H1 (cell line): ENCODE data around the gene GALNT7. TPM values are rescaled to one million over a fixed set of nuclear protein-coding genes. Genes with fewer than 3 reads are reported as not detected.

Experiments used
- CTCF ChIA-PET: fragments of 300-600 bp; sonication (Branson Sonifier 250); formaldehyde crosslinking; loops from one replicate; lab custom pipeline; 2021; ENCODE audit not compliant: partially characterized antibody; lab: Charles Lee
- POLR2A ChIA-PET: fragments of 300-600 bp; sonication (Branson Sonifier 250); formaldehyde crosslinking; loops from one replicate; lab custom pipeline; 2021; ENCODE audit warnings: inconsistent platforms; ENCODE audit not compliant: partially characterized antibody; lab: Charles Lee
- DNase-seq, 2 experiments: peaks; one replicate each; pipeline versions ENCODE4 v3.0.0 to v3.0.0-alpha.2; 2010 to 2022; ENCODE audit warnings: low spot score in 2 of 2, low read depth in 1 of 2, mixed read lengths in 1 of 2
- FAIRE-seq: peaks from 2 replicates; lab custom pipeline; 2011; peaks lifted over from hg19 to GRCh38; lab: Jason Lieb, UNC
- H2AFZ ChIP-seq: 2 replicates; pipeline ENCODE4 v1.8.1; 2012; ENCODE audit warnings: low read length, inconsistent platforms
- H2AK5ac ChIP-seq: 2 replicates; pipeline ENCODE4 v1.6.1; 2013; ENCODE audit warnings: low read depth, low read length
- H2BK120ac ChIP-seq: replicated peaks from 2 replicates; pipeline ENCODE3; 2013; ENCODE audit warnings: low read depth, low read length, inconsistent platforms
- H2BK12ac ChIP-seq: 2 replicates; pipeline ENCODE4 v1.6.1; 2013; ENCODE audit warnings: low read depth, low read length
- H2BK15ac ChIP-seq: 2 replicates; pipeline ENCODE4 v1.6.1; 2013; ENCODE audit warnings: low read length
- H2BK20ac ChIP-seq: 2 replicates; pipeline ENCODE4 v1.6.1; 2013; ENCODE audit warnings: low read length
- H2BK5ac ChIP-seq: 2 replicates; pipeline ENCODE4 v1.6.1; 2013; ENCODE audit warnings: low read depth, low read length
- H3K14ac ChIP-seq: 2 replicates; pipeline ENCODE4 v1.6.1; 2013; ENCODE audit warnings: inconsistent platforms; ENCODE audit not compliant: insufficient read length
- H3K18ac ChIP-seq: 2 replicates; pipeline ENCODE4 v1.6.1; 2013; ENCODE audit warnings: low read length; ENCODE audit errors: extremely low read depth
- H3K23ac ChIP-seq: 2 replicates; pipeline ENCODE4 v1.6.1; 2013; ENCODE audit warnings: inconsistent platforms; ENCODE audit not compliant: insufficient read length
- H3K23me2 ChIP-seq: 2 replicates; pipeline ENCODE4 v1.6.1; 2013; ENCODE audit warnings: low read depth, low read length
- H3K27ac ChIP-seq: 2 replicates; pipeline ENCODE4 v1.6.1; 2011; ENCODE audit warnings: low read depth, low read length, inconsistent platforms
- H3K27me3 ChIP-seq, 4 experiments: replicated peaks in 1 of 4; 1 replicate in 1 of 4; 2 replicates in 3 of 4; pipeline versions ENCODE4 v1.6.1 to v1.8.1; 2011 to 2013; ENCODE audit warnings: low read length in 3 of 4, mild to moderate bottlenecking in 3 of 4, inconsistent platforms in 2 of 4, mixed read lengths in 2 of 4, moderate library complexity in 1 of 4; ENCODE audit not compliant: control insufficient read depth in 3 of 4, insufficient read depth in 3 of 4; ENCODE audit errors: extremely low read depth in 1 of 4
- H3K36me3 ChIP-seq, 4 experiments: 2 replicates each; pipeline versions ENCODE4 v1.6.1 to v1.8.1; 2011 to 2013; ENCODE audit warnings: mild to moderate bottlenecking in 4 of 4, low read length in 3 of 4, moderate library complexity in 2 of 4, control low read depth in 1 of 4, inconsistent platforms in 1 of 4; ENCODE audit not compliant: insufficient read depth in 4 of 4, control insufficient read depth in 2 of 4
- H3K4ac ChIP-seq: replicated peaks from 2 replicates; pipeline ENCODE3; 2013; ENCODE audit warnings: low read length, low read depth, mixed read lengths, inconsistent platforms; ENCODE audit not compliant: insufficient read length
- H3K4me1 ChIP-seq, 4 experiments: replicated peaks in 1 of 4; 1 replicate in 1 of 4; 2 replicates in 3 of 4; pipeline versions ENCODE4 v1.6.1 to v1.8.1; 2011 to 2013; ENCODE audit warnings: low read length in 3 of 4, inconsistent platforms in 2 of 4, mixed read lengths in 1 of 4; ENCODE audit not compliant: insufficient read depth in 4 of 4, control insufficient read depth in 3 of 4
- H3K4me2 ChIP-seq, 2 experiments: 2 replicates each; pipeline versions ENCODE4 v1.6.1 to v1.8.1; 2011 to 2013; ENCODE audit warnings: low read depth in 2 of 2, low read length in 2 of 2, control low read depth in 1 of 2, inconsistent platforms in 1 of 2, mild to moderate bottlenecking in 1 of 2; ENCODE audit not compliant: insufficient read depth in 1 of 2
- H3K4me3 ChIP-seq, 4 experiments: fragments of 200-600, 300-600 bp in 1 of 4; sonication (generic), shearing (Covaris generic), sonication (Bioruptor Twin) in 1 of 4; 2 replicates each; pipeline versions ENCODE4 v1.5.1 to v1.8.1; 2011 to 2016; ENCODE audit warnings: low read length in 4 of 4, low read depth in 3 of 4, control low read depth in 2 of 4, inconsistent platforms in 2 of 4, mild to moderate bottlenecking in 2 of 4, mixed read lengths in 1 of 4, moderate library complexity in 1 of 4; ENCODE audit not compliant: insufficient read depth in 2 of 4; ENCODE audit errors: extremely low read depth in 1 of 4
- H3K56ac ChIP-seq: replicated peaks from 2 replicates; pipeline ENCODE3; 2013; ENCODE audit warnings: low read depth, mild to moderate bottlenecking, mixed read lengths, low read length, inconsistent platforms; ENCODE audit not compliant: insufficient read length
- H3K79me1 ChIP-seq: 2 replicates; pipeline ENCODE4 v1.6.1; 2013; ENCODE audit warnings: low read depth, low read length, control low read depth
- H3K79me2 ChIP-seq, 2 experiments: 2 replicates each; pipeline versions ENCODE4 v1.6.1 to v1.8.1; 2012 to 2013; ENCODE audit warnings: low read length in 2 of 2, mild to moderate bottlenecking in 2 of 2, inconsistent platforms in 1 of 2; ENCODE audit not compliant: insufficient read depth in 2 of 2, control insufficient read depth in 1 of 2
- H3K9ac ChIP-seq, 4 experiments: replicated peaks in 1 of 4; 1 replicate in 1 of 4; 2 replicates in 3 of 4; pipeline versions ENCODE4 v1.6.1 to v1.8.1; 2011 to 2013; ENCODE audit warnings: low read depth in 3 of 4, low read length in 3 of 4, control low read depth in 2 of 4, mild to moderate bottlenecking in 2 of 4, moderate library complexity in 2 of 4, inconsistent platforms in 1 of 4; ENCODE audit errors: extremely low read depth in 1 of 4
- H3K9me3 ChIP-seq, 2 experiments: 2 replicates each; pipeline versions ENCODE4 v1.6.1 to v1.8.1; 2012 to 2013; ENCODE audit warnings: mild to moderate bottlenecking in 2 of 2, moderate library complexity in 2 of 2, control low read depth in 1 of 2, inconsistent platforms in 1 of 2, low read depth in 1 of 2, low read length in 1 of 2, mixed read lengths in 1 of 2; ENCODE audit not compliant: insufficient read depth in 2 of 2
- H4K20me1 ChIP-seq, 2 experiments: replicated peaks in 1 of 2; 2 replicates each; pipeline versions ENCODE3 to v1.8.1; 2011 to 2013; ENCODE audit warnings: inconsistent platforms in 2 of 2, low read length in 2 of 2, mild to moderate bottlenecking in 1 of 2; ENCODE audit not compliant: insufficient read depth in 2 of 2, control insufficient read depth in 1 of 2
- H4K5ac ChIP-seq: 2 replicates; pipeline ENCODE4 v1.6.1; 2013; ENCODE audit warnings: low read length, low read depth, mixed read lengths, inconsistent platforms; ENCODE audit not compliant: insufficient read length
- H4K8ac ChIP-seq: 2 replicates; pipeline ENCODE4 v1.8.0; 2013; ENCODE audit warnings: mild to moderate bottlenecking, moderate library complexity, low read length, inconsistent platforms; ENCODE audit not compliant: insufficient read depth; ENCODE audit errors: extremely low read depth
- H4K91ac ChIP-seq: replicated peaks from 2 replicates; pipeline ENCODE3; 2013; ENCODE audit warnings: low read length, mixed read lengths, inconsistent platforms; ENCODE audit not compliant: insufficient read length
- EP300 ChIP-seq, 2 experiments: IDR thresholded peaks; 1 replicate in 1 of 2; 2 replicates in 1 of 2; pipeline ENCODE4 v1.6.1; 2011 to 2012; ENCODE audit warnings: low read depth in 2 of 2, low read length in 2 of 2, mild to moderate bottlenecking in 2 of 2, borderline replicate concordance in 1 of 2, inconsistent platforms in 1 of 2, moderate library complexity in 1 of 2
- POLR2AphosphoS5 ChIP-seq: IDR thresholded peaks from 2 replicates; pipeline ENCODE4 v1.6.1; 2011; ENCODE audit warnings: low read depth, low read length
- POU5F1 ChIP-seq: IDR thresholded peaks from 2 replicates; pipeline ENCODE4 v1.6.1; 2011; ENCODE audit warnings: low read depth, mild to moderate bottlenecking, low read length, moderate library complexity
- TEAD4 ChIP-seq: IDR thresholded peaks from 2 replicates; pipeline ENCODE4 v1.6.1; 2012; ENCODE audit warnings: low read depth, low read length, inconsistent platforms, mixed read lengths
- WGBS, 2 experiments: shearing (Covaris generic) in 1 of 2; methylation state at CpG; one replicate each; pipeline versions ENCODE4 v1.1.6 to v1.1.7; 2013 to 2015; ENCODE audit warnings: low lambda C conversion rate in 2 of 2, mixed read lengths in 2 of 2, inconsistent platforms in 1 of 2, low coverage in 1 of 2, missing lambda C conversion rate in 1 of 2; ENCODE audit not compliant: insufficient replicate concordance in 2 of 2, insufficient coverage in 1 of 2, insufficient read length in 1 of 2; ENCODE audit errors: extremely low coverage in 1 of 2, missing lambda C conversion rate in 1 of 2; 5-methylcytosine and 5-hydroxymethylcytosine counted together
- polyA plus RNA-seq, 7 experiments: library from polyadenylated mRNA; depleted of rRNA in 3 of 7; stranded (reverse) in 5 of 7; unstranded in 2 of 7; fragments of >200 nt in 5 of 7; fragments of 200-250 nt in 2 of 7; gene quantifications; 1 replicate in 5 of 7; 2 replicates in 1 of 7; 4 replicates in 1 of 7; pipeline versions ENCODE4 v1.2.1 to v1.2.3, GENCODE V29; 2011 to 2013; ENCODE audit warnings: missing spikeins in 2 of 7, mixed read lengths in 2 of 7
- total RNA-seq: library from RNA; stranded (reverse); fragmentation: NEBNext Ultra II Directional; extraction: Animal tissue kit (Norgen Biotek cat#: 25700); gene quantifications from 2 replicates; pipeline ENCODE4 v1.2.1, GENCODE V29; 2021
- TF ChIP-seq, protein P1 (sequence below): IDR thresholded peaks from 2 replicates; pipeline ENCODE4 v1.6.1; 2012; ENCODE audit warnings: low read length, inconsistent platforms

The GALNT7 gene
- total and polyA plus RNA-seq, 2 of the 8 experiments (the other 6 are each of a cell fraction or from before 2014, with no cell fraction given), result 22.4 to 85.5 TPM

DNA sequence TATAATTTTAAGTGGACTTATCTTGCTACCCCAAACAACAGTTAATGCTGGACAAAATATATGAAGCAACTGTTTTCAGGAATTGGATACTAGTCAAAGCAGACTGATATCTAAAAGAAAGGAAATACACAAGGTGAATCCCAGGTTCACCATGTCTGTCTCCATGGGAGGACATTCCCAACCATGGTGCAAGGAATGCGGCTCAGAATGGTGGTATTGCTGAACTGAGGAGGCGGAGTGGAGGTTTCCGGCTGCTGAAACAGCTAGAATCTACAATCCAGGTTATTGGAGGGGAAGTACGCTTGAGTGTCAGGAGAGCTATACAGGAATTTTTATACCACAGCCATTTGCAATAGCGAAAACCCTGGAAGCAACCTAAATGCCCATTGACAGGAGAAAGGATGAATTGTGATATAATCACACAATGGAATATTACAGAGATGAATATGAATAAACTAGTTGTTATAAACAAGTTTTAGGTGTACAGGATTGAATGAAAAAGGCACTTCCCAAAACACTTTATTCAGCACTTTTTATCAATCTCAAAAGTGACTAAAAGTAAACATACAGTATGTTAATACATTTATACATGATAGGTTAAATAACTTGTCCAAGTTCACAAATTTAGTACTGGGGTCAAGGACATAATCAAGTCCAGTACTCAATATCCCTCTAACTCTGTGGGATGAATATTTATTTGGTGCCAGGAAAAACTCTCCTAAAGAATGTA lies 156.6 kb downstream of the GALNT7 start:
- CTCF ChIA-PET, result interaction anchor here (1.0 to 1.9 kb wide), 4 partner anchors 12 to 312 kb away, joined by 3 to 7 read pairs (median 4); no protein-coding TSS in a partner anchor
- no peak for DNase-seq
- WGBS, 2 experiments, result 94% methylated on average over 5 of the region's 5 CpGs; no CpG with 5 or more reads in 1 of the 2 experiments

More for the DNA sequence above, 156.6 kb downstream of the GALNT7 start:
- Histone ChIP-seq H2BK5ac (no peak overlapping the region), H4K91ac (no peak overlapping the region), H3K79me1 (no peaks in the 10 kb centered on the region), H4K5ac (no peak overlapping the region), H2BK12ac (no peak overlapping the region), H3K27me3 (no peaks in the 10 kb centered on the region), H2BK120ac (no peak overlapping the region), H4K20me1 (no peaks in the 10 kb centered on the region), H3K9ac (no peak overlapping the region), H3K23me2 (no peaks in the 10 kb centered on the region), H3K9me3 (no peaks in the 10 kb centered on the region), H3K4me1 (no peaks in the 10 kb centered on the region), H2BK15ac (no peak overlapping the region), H3K4ac (no peak overlapping the region), H3K23ac (no peak overlapping the region), H3K27ac (no peak overlapping the region), H3K36me3 (peaks cover 0 to 73% (median 15%) of the 10 kb centered on the region in 4 experiments; a peak in 6 of 8 replicates), H3K79me2 (no peaks in the 10 kb centered on the region), H3K14ac (no peak overlapping the region), H2BK20ac (no peak overlapping the region), H3K4me3 (no peak overlapping the region), H2AFZ (no peak overlapping the region), H4K8ac (no peak overlapping the region), H3K18ac (no peak overlapping the region), H3K56ac (no peak overlapping the region), H2AK5ac (no peak overlapping the region), H3K4me2 (no peak overlapping the region)
- TF ChIP-seq POU5F1, result no peak
- TF ChIP-seq POLR2AphosphoS5, result peak; percentile 59; the same call in 1 of the 2 replicates
- peak; percentile 68 for TF ChIP-seq TEAD4
- TF ChIP-seq, protein P1, sequence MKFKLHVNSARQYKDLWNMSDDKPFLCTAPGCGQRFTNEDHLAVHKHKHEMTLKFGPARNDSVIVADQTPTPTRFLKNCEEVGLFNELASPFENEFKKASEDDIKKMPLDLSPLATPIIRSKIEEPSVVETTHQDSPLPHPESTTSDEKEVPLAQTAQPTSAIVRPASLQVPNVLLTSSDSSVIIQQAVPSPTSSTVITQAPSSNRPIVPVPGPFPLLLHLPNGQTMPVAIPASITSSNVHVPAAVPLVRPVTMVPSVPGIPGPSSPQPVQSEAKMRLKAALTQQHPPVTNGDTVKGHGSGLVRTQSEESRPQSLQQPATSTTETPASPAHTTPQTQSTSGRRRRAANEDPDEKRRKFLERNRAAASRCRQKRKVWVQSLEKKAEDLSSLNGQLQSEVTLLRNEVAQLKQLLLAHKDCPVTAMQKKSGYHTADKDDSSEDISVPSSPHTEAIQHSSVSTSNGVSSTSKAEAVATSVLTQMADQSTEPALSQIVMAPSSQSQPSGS, result no peak
- TF ChIP-seq EP300 (IDR thresholded peaks at IDR 0.05; ENCODE audit: borderline replicate concordance in 1 of 2, low read depth in 2 of 2, low read length in 2 of 2), result no peak
- no peak for FAIRE-seq
- POLR2A ChIA-PET, result interaction anchor here (1.6 to 11.3 kb wide), 2 partner anchors 8 to 10 kb away, joined by 4 to 91 read pairs; partner anchors contain the start of gene HMGB2
